Measurements from ENCODE around the gene OR51D1. TPM values are rescaled to one million over a fixed set of nuclear protein-coding genes. Genes with fewer than 3 reads are reported as not detected.
A peak's percentile ranks its signal among the peaks of the same experiment; 100 is the strongest.

OR51D1 gene
- not detected in 2 replicates for total RNA-seq

- no peaks in the 10 kb centered on the region for H3K4me1 Mint-ChIP-seq
- H3K36me3 Mint-ChIP-seq (ENCODE audit: low read depth): no peaks in the 10 kb centered on the region
- H3K27me3 Mint-ChIP-seq: no peaks in the 10 kb centered on the region
- H3K27ac Mint-ChIP-seq: no peak within 1 kb of the TSS
- no peaks in the 10 kb centered on the region for H3K9me3 Mint-ChIP-seq
- DNase-seq: peak; percentile 90
- intact Hi-C loops (cut with micrococcal nuclease): loop anchor here (1.0 to 10.0 kb wide), 4 partner anchors 148 to 1168 kb away; partner anchors contain the start of gene OR52N2
- no peak within 1 kb of the TSS for H3K4me3 Mint-ChIP-seq
These were observed at the start of gene OR51D1 for GRCh38 chr11:4636962-4637661. OR51D1 (plus strand) TSS chr11:4637477; CDS start chr11:4639791, 2,314 bp downstream.

GRCh38 chr11:4589017-4589416 lies 48.3 kb upstream of the OR51D1 start:
- no peaks in the 10 kb centered on the region for H3K4me1 Mint-ChIP-seq
- no peak overlapping the region for H3K27ac Mint-ChIP-seq
- H3K36me3 Mint-ChIP-seq (ENCODE audit: low read depth): no peaks in the 10 kb centered on the region
- H3K9me3 Mint-ChIP-seq: no peaks in the 10 kb centered on the region
- intact Hi-C loops (cut with micrococcal nuclease): no loop called here
- peaks cover 5% of the 10 kb centered on the region for H3K27me3 Mint-ChIP-seq
- no peak for DNase-seq
- no peak overlapping the region for H3K4me3 Mint-ChIP-seq

GRCh38 chr11:4593739-4594138 lies 43.5 kb upstream of the OR51D1 start, which contains the start of gene OR52I1:
OR52I1 (plus strand) TSS chr11:4594039; CDS start chr11:4594039, 0 bp downstream.
- Mint-ChIP-seq H3K4me1 (no peaks in the 10 kb centered on the region), H3K27me3 (no peaks in the 10 kb centered on the region), H3K4me3 (no peak within 1 kb of the TSS), H3K36me3 (ENCODE audit: low read depth) (peaks cover 13% of the 10 kb centered on the region), H3K9me3 (no peaks in the 10 kb centered on the region), H3K27ac (no peak within 1 kb of the TSS)
- no peak for DNase-seq
- intact Hi-C loops (cut with micrococcal nuclease): no loop called here

GRCh38 chr11:4605057-4605456 lies 32.2 kb upstream of the OR51D1 start:
- Mint-ChIP-seq H3K27me3 (no peaks in the 10 kb centered on the region), H3K9me3 (peaks cover 5% of the 10 kb centered on the region), H3K4me3 (no peak overlapping the region), H3K4me1 (peaks cover 24% of the 10 kb centered on the region), H3K36me3 (ENCODE audit: low read depth) (peaks cover 27% of the 10 kb centered on the region), H3K27ac (no peak overlapping the region)
- DNase-seq: no peak
- intact Hi-C loops (cut with micrococcal nuclease): loop anchor here (5.0 kb wide), 2 partner anchors 213 to 1082 kb away; partner anchors contain the start of genes TRIM21, TRIM22 and TRIM5

- Mint-ChIP-seq H3K9me3 (peaks cover 5% of the 10 kb centered on the region), H3K27ac (peak overlapping the region; percentile 91), H3K4me1 (peaks cover 30% of the 10 kb centered on the region), H3K4me3 (peak overlapping the region; percentile 89), H3K27me3 (no peaks in the 10 kb centered on the region), H3K36me3 (ENCODE audit: low read depth) (peaks cover 18% of the 10 kb centered on the region)
- intact Hi-C loops (cut with micrococcal nuclease): loop anchor here (5.0 kb wide), 2 partner anchors 214 to 1081 kb away; partner anchors contain the start of genes TRIM21, TRIM22 and TRIM5
- no peak for DNase-seq
These were observed 30.9 kb upstream of the OR51D1 start for GRCh38 chr11:4606231-4607015.

GRCh38 chr11:4607096-4607495 lies 30.2 kb upstream of the OR51D1 start:
- Mint-ChIP-seq H3K27me3 (no peaks in the 10 kb centered on the region), H3K36me3 (ENCODE audit: low read depth) (peaks cover 14% of the 10 kb centered on the region), H3K4me1 (peaks cover 30% of the 10 kb centered on the region), H3K4me3 (peak overlapping the region; percentile 89), H3K27ac (peak overlapping the region; percentile 91), H3K9me3 (peaks cover 7% of the 10 kb centered on the region)
- no peak for DNase-seq
- intact Hi-C loops (cut with micrococcal nuclease): loop anchor here (5.0 kb wide), 2 partner anchors 215 to 1080 kb away; partner anchors contain the start of genes TRIM21, TRIM22 and TRIM5

- intact Hi-C loops (cut with micrococcal nuclease): loop anchor here (2.0 to 5.0 kb wide), 3 partner anchors 216 to 1079 kb away; partner anchors contain the start of genes TRIM21, TRIM22 and TRIM5
- H3K27me3 Mint-ChIP-seq: no peaks in the 10 kb centered on the region
These were observed 29.3 kb upstream of the OR51D1 start, which contains the start of gene TRIM68 for GRCh38 chr11:4607781-4608666. TRIM68 (minus strand) TSS chr11:4608231; CDS start chr11:4605504, 2,727 bp downstream.

GRCh38 chr11:4610258-4610935 lies 26.9 kb upstream of the OR51D1 start:
- Mint-ChIP-seq H3K27me3 (peaks cover 5% of the 10 kb centered on the region), H3K4me1 (peaks cover 30% of the 10 kb centered on the region), H3K36me3 (ENCODE audit: low read depth) (peaks cover 3% of the 10 kb centered on the region), H3K9me3 (peaks cover 10% of the 10 kb centered on the region), H3K27ac (peak overlapping the region; percentile 58), H3K4me3 (peak overlapping the region; percentile 64)
- intact Hi-C loops (cut with micrococcal nuclease): no loop called here
- DNase-seq: peak; percentile 64

More at GRCh38 chr11:4607781-4608666, 29.3 kb upstream of the OR51D1 start, which contains the start of gene TRIM68:
- Mint-ChIP-seq H3K36me3 (ENCODE audit: low read depth) (peaks cover 12% of the 10 kb centered on the region), H3K4me1 (peaks cover 30% of the 10 kb centered on the region), H3K27ac (peak within 1 kb of the TSS; percentile 91), H3K9me3 (peaks cover 10% of the 10 kb centered on the region), H3K4me3 (peak within 1 kb of the TSS; percentile 89)
- DNase-seq: peak; percentile 98

- Mint-ChIP-seq H3K27ac (no peak overlapping the region), H3K4me1 (peaks cover 25% of the 10 kb centered on the region), H3K36me3 (ENCODE audit: low read depth) (peaks cover 2% of the 10 kb centered on the region), H3K27me3 (peaks cover 7% of the 10 kb centered on the region), H3K4me3 (no peak overlapping the region), H3K9me3 (peaks cover 10% of the 10 kb centered on the region)
- intact Hi-C loops (cut with micrococcal nuclease): no loop called here
- DNase-seq: no peak
These were observed 25.3 kb upstream of the OR51D1 start for GRCh38 chr11:4611986-4612385.

- DNase-seq: no peak
- no peaks in the 10 kb centered on the region for H3K36me3 Mint-ChIP-seq (ENCODE audit: low read depth)
- intact Hi-C loops (cut with micrococcal nuclease): no loop called here
- H3K27ac Mint-ChIP-seq: no peak overlapping the region
- peaks cover 10% of the 10 kb centered on the region for H3K27me3 Mint-ChIP-seq
- H3K9me3 Mint-ChIP-seq: peaks cover 5% of the 10 kb centered on the region
- no peaks in the 10 kb centered on the region for H3K4me1 Mint-ChIP-seq
- H3K4me3 Mint-ChIP-seq: no peak overlapping the region
These were observed 21.3 kb upstream of the OR51D1 start for GRCh38 chr11:4615856-4616444.

GRCh38 chr11:4619514-4619913 lies 17.8 kb upstream of the OR51D1 start:
- intact Hi-C loops (cut with micrococcal nuclease): no loop called here
- no peaks in the 10 kb centered on the region for H3K36me3 Mint-ChIP-seq (ENCODE audit: low read depth)
- no peak for DNase-seq
- no peaks in the 10 kb centered on the region for H3K4me1 Mint-ChIP-seq
- no peaks in the 10 kb centered on the region for H3K9me3 Mint-ChIP-seq
- H3K27me3 Mint-ChIP-seq: peaks cover 16% of the 10 kb centered on the region
- H3K27ac Mint-ChIP-seq: no peak overlapping the region
- H3K4me3 Mint-ChIP-seq: no peak overlapping the region

All from activated CD4-positive, alpha-beta T cell treated with anti-CD3 and anti-CD28 coated beads, Interleukin-2, amount 10 ng/mL, durations not matched to agents 24 days and 14 days (primary cell).